Hematopoietic multipotent progenitor cell treated with erythropoietin and hydrocortisone succinate and interleukin-3 and kit ligand, for 4 days (in vitro differentiated cells): ENCODE data around the gene CCDC24.

Experiments used
- DNase-seq: peaks from one replicate; pipeline ENCODE4 v3.0.0-alpha.2; 2015

The CCDC24 gene

GRCh38 chr1:43963890-43964289 lies 27.5 kb upstream of the CCDC24 start:
- no peak for DNase-seq

- DNase-seq: no peak
These were observed 26.1 kb upstream of the CCDC24 start for GRCh38 chr1:43965316-43965715.

- peak; percentile 73 for DNase-seq
These were observed 23.0 kb upstream of the CCDC24 start for GRCh38 chr1:43968348-43968948.

GRCh38 chr1:43969416-43969745 lies 22.0 kb upstream of the CCDC24 start:
- DNase-seq: no peak

- DNase-seq: peak; percentile 99
These were observed 21.5 kb upstream of the CCDC24 start, which contains the start of gene DPH2 for GRCh38 chr1:43969746-43970466. Gene DPH2 (plus strand): TSS chr1:43970010. CDS start chr1:43970176, 166 bp downstream.

GRCh38 chr1:43970502-43970901 lies 20.9 kb upstream of the CCDC24 start:
- DNase-seq: no peak

GRCh38 chr1:43970911-43971310 lies 20.5 kb upstream of the CCDC24 start:
- DNase-seq: no peak

GRCh38 chr1:43971336-43971980 lies 19.9 kb upstream of the CCDC24 start:
- DNase-seq: no peak

GRCh38 chr1:43973981-43974442 lies 17.4 kb upstream of the CCDC24 start:
- DNase-seq: peak; percentile 66

GRCh38 chr1:43974443-43975248 lies 16.8 kb upstream of the CCDC24 start, which contains the start of gene ATP6V0B:
Gene ATP6V0B (plus strand): TSS chr1:43974960. CDS start chr1:43975041, 81 bp downstream.
- DNase-seq: peak; percentile 98

GRCh38 chr1:43975249-43975961 lies 16.0 kb upstream of the CCDC24 start:
- DNase-seq: peak; percentile 86

- DNase-seq: peak; percentile 43
These were observed 15.4 kb upstream of the CCDC24 start for GRCh38 chr1:43976045-43976444.

GRCh38 chr1:43976890-43977289 lies 14.5 kb upstream of the CCDC24 start:
- DNase-seq: no peak

GRCh38 chr1:43977376-43978263 lies 13.8 kb upstream of the CCDC24 start:
- no peak for DNase-seq

GRCh38 chr1:43978264-43978550 lies 13.2 kb upstream of the CCDC24 start:
- no peak for DNase-seq

GRCh38 chr1:43978551-43979260 lies 12.7 kb upstream of the CCDC24 start, which contains the start of gene B4GALT2:
Gene B4GALT2 (plus strand): TSS chr1:43979210. CDS start chr1:43981161, 1,951 bp downstream.
- DNase-seq: peak; percentile 68

GRCh38 chr1:43979261-43979527 lies 12.2 kb upstream of the CCDC24 start:
- no peak for DNase-seq

GRCh38 chr1:43979528-43980254 lies 11.7 kb upstream of the CCDC24 start:
- DNase-seq: peak; percentile 82

GRCh38 chr1:43980255-43981134 lies 10.9 kb upstream of the CCDC24 start:
- no peak for DNase-seq
